Nephron progenitor cell (in vitro differentiated cells): Measurements from ENCODE around the gene UBE2V1.

Experiments
- DNase-seq: peaks from one replicate; pipeline ENCODE4 v3.0.0; 2021
- H3K27ac Mint-ChIP-seq: 2 replicates; pipeline ENCODE4 v1.8.0; 2021; ENCODE audit warnings: mild to moderate bottlenecking, moderate library complexity, mixed read lengths
- H3K27me3 Mint-ChIP-seq: 2 replicates; pipeline ENCODE4 v1.8.0; 2021; ENCODE audit warnings: mild to moderate bottlenecking, low read depth, mixed read lengths; ENCODE audit not compliant: poor library complexity
- H3K36me3 Mint-ChIP-seq: 2 replicates; pipeline ENCODE4 v1.8.0; 2021; ENCODE audit warnings: low read depth, mixed read lengths
- H3K4me1 Mint-ChIP-seq: 2 replicates; pipeline ENCODE4 v1.8.0; 2021; ENCODE audit warnings: mixed read lengths
- H3K4me3 Mint-ChIP-seq: 2 replicates; pipeline ENCODE4 v1.8.0; 2021; ENCODE audit warnings: mild to moderate bottlenecking, moderate library complexity, mixed read lengths
- H3K9me3 Mint-ChIP-seq: 2 replicates; pipeline ENCODE4 v1.8.0; 2021; ENCODE audit warnings: mild to moderate bottlenecking, moderate library complexity, mixed read lengths
- CTCF ChIP-seq: fragments of 200-600 bp; sonication (generic); IDR thresholded peaks from 2 replicates; pipeline ENCODE4 v1.5.0; 2021; ENCODE audit warnings: antibody characterized with exemption

The UBE2V1 gene

DNA sequence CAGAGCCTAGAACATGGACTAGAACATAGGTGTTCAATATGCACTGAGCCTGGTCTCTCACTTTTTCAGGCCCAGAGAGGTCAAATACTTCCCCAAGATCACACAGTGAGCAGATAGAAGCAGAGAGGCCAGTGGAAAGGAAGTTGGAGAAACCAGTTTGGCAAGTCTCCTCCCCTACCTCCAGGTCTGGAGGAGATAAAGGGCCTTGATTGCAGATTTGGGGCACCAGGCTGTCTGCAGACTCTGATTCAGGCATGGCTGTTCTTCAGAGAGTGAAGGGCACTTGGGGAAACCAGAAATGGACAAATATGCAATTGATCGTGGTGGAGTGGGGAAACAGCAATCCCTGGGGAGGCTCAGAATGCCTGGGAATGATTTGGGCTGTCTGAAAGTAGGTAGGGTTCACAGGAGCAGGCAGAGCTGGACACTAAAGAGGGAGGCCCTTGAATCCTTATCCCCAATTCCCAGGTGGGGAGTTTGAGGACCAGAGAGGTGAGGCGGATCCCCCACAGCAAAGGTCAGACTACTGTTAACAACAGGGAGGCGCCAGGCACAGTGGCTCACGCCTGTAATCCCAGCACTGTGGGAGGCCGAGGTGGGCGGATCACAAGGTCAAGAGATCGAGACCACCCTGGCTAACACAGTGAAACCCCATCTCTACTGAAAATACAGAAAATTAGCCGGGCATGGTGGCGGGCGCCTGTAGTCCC, 38.2 kb upstream of the UBE2V1 start:
- TF ChIP-seq CTCF, result no peak
- peak overlapping the region; percentile 64 for H3K27ac Mint-ChIP-seq

GRCh38 chr20:50149481-50150254, 36.7 kb upstream of the UBE2V1 start:
- H3K4me3 Mint-ChIP-seq, result no peak overlapping the region
- no peak for TF ChIP-seq CTCF
- H3K9me3 Mint-ChIP-seq, result no peaks in the 10 kb centered on the region
- peak overlapping the region; percentile 87 for H3K27ac Mint-ChIP-seq
- peaks cover 8% of the 10 kb centered on the region for H3K27me3 Mint-ChIP-seq
- DNase-seq, result no peak
- H3K36me3 Mint-ChIP-seq, result peaks cover 4% of the 10 kb centered on the region
- peaks cover 61% of the 10 kb centered on the region for H3K4me1 Mint-ChIP-seq

More for the DNA sequence above, 38.2 kb upstream of the UBE2V1 start:
- Mint-ChIP-seq H3K36me3 (peaks cover 4% of the 10 kb centered on the region), H3K27me3 (peaks cover 8% of the 10 kb centered on the region), H3K9me3 (no peaks in the 10 kb centered on the region), H3K4me1 (peaks cover 57% of the 10 kb centered on the region), H3K4me3 (peak overlapping the region; percentile 91)
- DNase-seq, result no peak

DNA sequence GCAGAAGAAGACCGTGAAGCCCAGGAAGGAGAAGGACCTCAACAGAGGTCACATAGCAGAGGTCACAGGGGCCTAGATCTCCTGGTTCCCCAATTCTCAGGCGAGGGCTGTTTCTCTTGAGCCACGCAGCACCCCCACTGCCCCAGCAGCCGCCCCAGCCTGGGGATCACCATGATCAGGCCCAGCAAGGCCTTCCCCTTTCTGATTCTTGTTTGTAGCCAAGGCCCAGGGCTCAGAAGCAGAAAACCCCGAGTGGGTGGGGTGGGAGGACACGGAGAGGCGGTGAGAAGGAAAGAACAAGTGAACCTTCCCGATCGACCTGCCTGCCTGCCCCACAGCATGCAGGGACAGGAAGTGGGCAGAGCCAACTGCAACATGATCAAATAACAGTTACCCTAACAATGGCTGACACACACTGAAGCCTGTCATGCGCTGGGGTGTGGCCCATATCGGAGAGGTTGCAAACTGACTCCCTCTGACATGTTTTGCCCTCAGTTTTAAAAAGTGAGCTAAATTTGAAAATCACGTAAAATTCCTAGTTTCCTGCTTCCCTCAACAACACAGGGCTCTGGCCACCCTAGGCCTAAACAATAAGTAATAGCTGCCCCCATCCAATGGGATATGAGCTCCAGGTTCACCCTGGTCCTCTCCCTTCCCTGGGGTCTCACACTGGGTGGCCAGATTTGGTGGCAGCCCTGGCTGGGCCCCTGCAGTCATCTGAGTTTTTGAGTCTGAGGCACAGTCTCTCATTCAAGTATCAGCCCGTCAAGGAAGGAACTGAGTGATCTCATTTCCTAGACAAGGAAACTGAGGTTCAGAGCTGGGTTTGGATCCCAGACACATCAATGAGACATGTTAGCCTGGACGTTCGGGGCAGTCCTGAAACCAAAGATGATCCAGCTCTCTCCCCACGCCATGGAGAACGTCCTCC, 34.0 kb upstream of the UBE2V1 start:
- Mint-ChIP-seq H3K4me3 (no peak overlapping the region), H3K27me3 (no peaks in the 10 kb centered on the region), H3K36me3 (peaks cover 17% of the 10 kb centered on the region), H3K27ac (peak overlapping the region; percentile 83), H3K9me3 (no peaks in the 10 kb centered on the region), H3K4me1 (peaks cover 49% of the 10 kb centered on the region)
- no peak for TF ChIP-seq CTCF
- DNase-seq, result no peak

- no peaks in the 10 kb centered on the region for H3K27me3 Mint-ChIP-seq
- DNase-seq, result no peak
- H3K36me3 Mint-ChIP-seq, result peaks cover 18% of the 10 kb centered on the region
- H3K27ac Mint-ChIP-seq, result peak overlapping the region; percentile 32
- H3K4me1 Mint-ChIP-seq, result peaks cover 41% of the 10 kb centered on the region
- H3K9me3 Mint-ChIP-seq, result no peaks in the 10 kb centered on the region
- no peak for TF ChIP-seq CTCF
- H3K4me3 Mint-ChIP-seq, result no peak overlapping the region
Observed at GRCh38 chr20:50146214-50146613, 33.3 kb upstream of the UBE2V1 start.

- Mint-ChIP-seq H3K27ac (no peak overlapping the region), H3K36me3 (peaks cover 18% of the 10 kb centered on the region), H3K4me1 (peaks cover 37% of the 10 kb centered on the region), H3K27me3 (no peaks in the 10 kb centered on the region), H3K9me3 (no peaks in the 10 kb centered on the region), H3K4me3 (no peak overlapping the region)
- no peak for DNase-seq
- no peak for TF ChIP-seq CTCF
Observed at GRCh38 chr20:50145566-50145965, 32.6 kb upstream of the UBE2V1 start.
